OCI-LY3 (cell line): ENCODE results near the gene FGD2.

ENCODE experiments used
- EZH2phosphoT487 ChIP-seq: fragments of 200-600 bp; shearing (Covaris generic); IDR thresholded peaks from 2 replicates; pipeline ENCODE4 v1.6.1; 2018; ENCODE audit warnings: antibody characterized with exemption, mixed run types, low read depth
- TF ChIP-seq, protein P1 (sequence below): fragments of 200-600, 300-600 bp; sonication (generic); IDR thresholded peaks from 2 replicates; pipeline ENCODE4 v1.5.1; 2014; ENCODE audit warnings: antibody characterized with exemption, low read length, low read depth

DNA sequence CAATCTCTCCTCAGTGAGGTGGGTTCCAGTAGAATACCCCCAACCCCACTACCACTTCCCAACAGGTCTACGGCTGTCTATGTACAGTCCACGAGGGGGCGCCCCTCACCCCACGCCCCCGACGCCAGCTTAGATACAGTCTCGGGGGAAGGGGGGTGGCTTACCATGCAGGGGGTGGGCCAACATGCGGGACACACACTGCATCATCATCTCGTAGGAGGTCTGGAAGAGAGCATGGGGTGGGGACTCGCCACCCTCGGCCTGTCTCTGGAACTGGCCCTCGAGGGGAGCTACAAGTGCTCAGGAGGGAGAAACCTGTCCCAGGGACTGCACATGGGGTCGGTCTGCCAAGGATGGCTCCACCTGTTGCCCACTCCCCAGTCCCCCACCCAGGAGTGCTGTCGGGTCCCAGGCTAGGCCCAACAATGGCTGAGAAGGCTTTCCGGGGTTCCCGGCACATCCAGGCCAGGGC is 27.9 kb upstream of the FGD2 start:
- TF ChIP-seq, protein P1, sequence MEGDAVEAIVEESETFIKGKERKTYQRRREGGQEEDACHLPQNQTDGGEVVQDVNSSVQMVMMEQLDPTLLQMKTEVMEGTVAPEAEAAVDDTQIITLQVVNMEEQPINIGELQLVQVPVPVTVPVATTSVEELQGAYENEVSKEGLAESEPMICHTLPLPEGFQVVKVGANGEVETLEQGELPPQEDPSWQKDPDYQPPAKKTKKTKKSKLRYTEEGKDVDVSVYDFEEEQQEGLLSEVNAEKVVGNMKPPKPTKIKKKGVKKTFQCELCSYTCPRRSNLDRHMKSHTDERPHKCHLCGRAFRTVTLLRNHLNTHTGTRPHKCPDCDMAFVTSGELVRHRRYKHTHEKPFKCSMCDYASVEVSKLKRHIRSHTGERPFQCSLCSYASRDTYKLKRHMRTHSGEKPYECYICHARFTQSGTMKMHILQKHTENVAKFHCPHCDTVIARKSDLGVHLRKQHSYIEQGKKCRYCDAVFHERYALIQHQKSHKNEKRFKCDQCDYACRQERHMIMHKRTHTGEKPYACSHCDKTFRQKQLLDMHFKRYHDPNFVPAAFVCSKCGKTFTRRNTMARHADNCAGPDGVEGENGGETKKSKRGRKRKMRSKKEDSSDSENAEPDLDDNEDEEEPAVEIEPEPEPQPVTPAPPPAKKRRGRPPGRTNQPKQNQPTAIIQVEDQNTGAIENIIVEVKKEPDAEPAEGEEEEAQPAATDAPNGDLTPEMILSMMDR, result peak; percentile 96
- no peak for TF ChIP-seq EZH2phosphoT487
